Stimulated activated CD8-positive, alpha-beta memory T cell treated with anti-CD3 and anti-CD28 coated beads, Interleukin-2, amount 100 ng/mL, for 48 hours (primary cell): Measurements from ENCODE around the gene CHERP.

ENCODE experiments used
- DNase-seq, 2 donors: peaks; one replicate each; pipeline ENCODE4 v3.0.0-alpha.2; 2020; ENCODE audit warnings: low read depth in 2 of 2

The CHERP gene, protein sequence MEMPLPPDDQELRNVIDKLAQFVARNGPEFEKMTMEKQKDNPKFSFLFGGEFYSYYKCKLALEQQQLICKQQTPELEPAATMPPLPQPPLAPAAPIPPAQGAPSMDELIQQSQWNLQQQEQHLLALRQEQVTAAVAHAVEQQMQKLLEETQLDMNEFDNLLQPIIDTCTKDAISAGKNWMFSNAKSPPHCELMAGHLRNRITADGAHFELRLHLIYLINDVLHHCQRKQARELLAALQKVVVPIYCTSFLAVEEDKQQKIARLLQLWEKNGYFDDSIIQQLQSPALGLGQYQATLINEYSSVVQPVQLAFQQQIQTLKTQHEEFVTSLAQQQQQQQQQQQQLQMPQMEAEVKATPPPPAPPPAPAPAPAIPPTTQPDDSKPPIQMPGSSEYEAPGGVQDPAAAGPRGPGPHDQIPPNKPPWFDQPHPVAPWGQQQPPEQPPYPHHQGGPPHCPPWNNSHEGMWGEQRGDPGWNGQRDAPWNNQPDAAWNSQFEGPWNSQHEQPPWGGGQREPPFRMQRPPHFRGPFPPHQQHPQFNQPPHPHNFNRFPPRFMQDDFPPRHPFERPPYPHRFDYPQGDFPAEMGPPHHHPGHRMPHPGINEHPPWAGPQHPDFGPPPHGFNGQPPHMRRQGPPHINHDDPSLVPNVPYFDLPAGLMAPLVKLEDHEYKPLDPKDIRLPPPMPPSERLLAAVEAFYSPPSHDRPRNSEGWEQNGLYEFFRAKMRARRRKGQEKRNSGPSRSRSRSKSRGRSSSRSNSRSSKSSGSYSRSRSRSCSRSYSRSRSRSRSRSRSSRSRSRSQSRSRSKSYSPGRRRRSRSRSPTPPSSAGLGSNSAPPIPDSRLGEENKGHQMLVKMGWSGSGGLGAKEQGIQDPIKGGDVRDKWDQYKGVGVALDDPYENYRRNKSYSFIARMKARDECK

GRCh38 chr19:16542045-16542909, at the start of gene CHERP:
Gene CHERP, minus strand, starts transcription at chr19:16542437. Its CDS starts 59 bp downstream, at chr19:16542378.
- DNase-seq: peak; percentile 90 to 92

GRCh38 chr19:16590876-16591802, 48.9 kb upstream of the CHERP start:
- no peak for DNase-seq

DNA sequence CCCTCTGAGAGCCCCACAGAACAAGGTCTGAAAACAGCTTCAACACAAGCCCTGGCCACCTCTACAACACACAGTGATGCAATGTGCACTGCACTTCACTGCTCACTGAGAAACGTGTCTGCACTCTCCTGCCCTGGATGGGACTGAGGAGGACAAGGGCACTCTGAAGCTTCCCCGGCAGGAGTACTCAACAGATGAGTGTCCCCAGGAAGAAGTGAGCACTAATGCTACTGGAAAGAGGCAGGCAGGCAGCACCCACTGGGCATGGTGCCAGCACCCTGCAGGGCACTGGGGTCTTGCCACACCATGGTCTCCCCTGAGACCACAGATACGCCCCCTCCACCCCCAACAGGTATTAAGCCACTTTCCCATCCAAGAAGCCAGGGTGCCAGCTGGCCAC, 47.7 kb upstream of the CHERP start:
- DNase-seq: no peak

DNA sequence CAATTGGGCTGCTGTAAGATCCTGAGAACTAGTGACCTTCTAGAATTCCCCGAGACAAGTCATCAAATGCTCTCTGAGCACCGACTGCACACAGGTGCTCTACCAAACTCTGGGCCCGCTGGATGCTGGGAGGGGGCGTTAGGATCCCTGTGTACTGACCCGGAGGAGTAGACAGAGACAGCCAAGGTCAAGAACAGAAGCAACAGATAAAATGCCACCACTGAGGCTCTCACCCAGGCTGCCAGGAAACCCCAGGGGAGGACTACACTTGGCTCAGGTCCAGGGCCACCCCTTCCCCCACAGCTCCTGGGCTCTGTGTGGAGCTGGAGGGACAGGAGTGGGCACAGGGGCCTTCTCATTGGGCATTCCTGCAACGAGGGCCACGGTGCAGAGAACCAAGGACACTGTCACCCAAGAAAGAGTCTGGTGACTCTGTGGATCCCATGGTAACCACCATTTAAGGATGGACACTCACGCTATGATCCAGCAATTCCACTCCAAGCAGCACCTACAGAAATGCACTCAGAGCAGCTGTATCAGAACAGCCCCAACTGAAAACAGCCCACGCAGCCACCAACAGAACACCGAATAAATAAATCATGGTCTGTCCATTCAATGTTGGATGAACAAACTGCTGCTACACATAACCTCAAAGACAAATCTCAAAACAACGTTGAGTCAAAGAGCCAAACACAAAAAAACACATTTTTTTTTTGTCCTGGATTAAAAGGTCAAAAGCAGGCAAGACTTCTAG, 46.8 kb upstream of the CHERP start:
- no peak for DNase-seq

DNA sequence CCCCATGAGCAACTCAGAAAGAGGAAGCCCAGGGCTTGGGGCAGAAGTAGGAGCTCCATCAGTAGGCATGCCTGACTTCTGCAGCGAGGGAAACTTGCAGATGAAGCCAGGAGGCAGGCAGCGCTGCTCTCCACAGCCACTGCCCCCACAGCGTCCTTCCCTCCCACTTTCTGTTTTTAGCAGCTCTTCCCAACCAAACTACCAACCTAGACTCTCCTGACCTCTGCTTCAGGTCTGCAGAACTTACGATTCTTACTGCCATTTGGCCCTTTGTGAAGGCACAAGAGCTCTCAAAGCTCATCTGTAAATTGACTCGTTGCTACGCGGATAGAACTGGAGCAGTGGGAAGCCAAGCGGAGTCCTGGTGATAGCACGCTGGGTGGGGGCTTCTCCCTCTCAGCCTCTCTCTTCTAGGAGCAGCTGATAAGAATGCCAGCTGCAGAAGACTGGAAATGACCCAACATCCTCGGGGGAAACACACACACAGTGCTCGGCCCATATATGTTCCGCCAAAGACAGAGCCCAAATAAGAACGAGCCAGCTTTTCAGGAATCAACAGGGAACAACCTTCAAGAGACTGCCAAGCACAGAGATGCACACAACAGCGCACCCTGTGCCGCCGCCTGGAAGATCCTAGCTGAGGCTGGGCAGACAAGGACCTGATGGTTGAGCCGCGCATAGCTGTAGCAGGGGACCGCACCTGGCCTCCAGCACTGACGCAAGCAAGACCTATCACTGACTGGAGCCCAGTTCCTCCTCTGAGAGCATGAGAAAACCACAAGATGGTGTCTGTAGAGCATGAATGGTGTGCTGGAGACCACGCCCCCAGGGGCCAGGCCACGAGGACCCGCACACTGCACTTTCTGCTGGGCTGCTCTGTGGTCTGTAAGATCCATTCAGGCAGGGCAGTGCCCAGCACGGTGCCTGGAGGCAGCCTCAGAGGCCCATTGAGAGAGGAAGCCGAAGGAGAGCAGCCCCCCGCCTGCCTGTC, 45.9 kb upstream of the CHERP start:
- DNase-seq: peak; percentile 49 to 58

DNA sequence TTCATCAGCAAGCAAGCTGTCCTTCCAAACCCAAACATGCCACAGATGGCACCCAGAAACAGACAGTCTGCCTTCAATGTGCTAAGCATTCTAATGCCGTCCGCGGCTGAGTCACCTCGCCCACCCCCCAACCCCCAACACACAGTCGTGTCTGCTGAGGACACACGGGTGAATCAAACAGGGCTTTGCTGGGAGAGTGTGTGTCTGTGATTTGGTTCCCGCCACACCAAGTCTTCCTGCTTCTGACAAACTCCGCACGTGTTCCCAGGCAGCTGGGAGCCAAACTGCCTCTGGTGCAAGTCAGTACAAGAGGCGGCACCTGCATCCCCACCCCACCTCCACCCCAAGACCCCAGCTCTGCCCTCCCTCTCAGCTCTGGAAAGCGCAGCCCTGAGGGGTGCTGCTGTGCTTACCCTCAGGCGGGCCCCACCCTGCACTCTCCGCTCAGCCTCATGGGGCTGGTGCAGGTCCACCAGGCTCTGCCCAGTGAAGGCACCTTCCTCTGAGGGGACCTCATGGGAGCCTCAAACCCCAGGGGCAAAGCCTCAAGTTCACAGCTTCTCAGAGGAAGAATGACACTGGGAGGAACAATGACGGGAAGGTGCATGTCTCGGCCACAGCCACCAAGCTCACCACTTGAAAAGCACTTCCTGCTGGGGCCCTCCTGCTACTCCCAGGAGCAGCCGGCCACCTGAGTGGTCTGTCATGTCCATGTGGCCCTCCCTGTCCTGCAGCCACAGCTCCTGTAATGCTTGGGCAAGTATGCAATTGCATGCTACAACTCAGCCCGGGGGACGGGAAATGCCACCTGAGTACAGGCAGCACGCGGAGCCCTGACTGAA, 45.0 kb upstream of the CHERP start:
- peak in 1 of 2 donors; percentile 38 for DNase-seq

- no peak for DNase-seq
Observed at GRCh38 chr19:16586477-16586871, 44.2 kb upstream of the CHERP start.

- no peak for DNase-seq
Observed at GRCh38 chr19:16585808-16586476, 43.7 kb upstream of the CHERP start.

DNA sequence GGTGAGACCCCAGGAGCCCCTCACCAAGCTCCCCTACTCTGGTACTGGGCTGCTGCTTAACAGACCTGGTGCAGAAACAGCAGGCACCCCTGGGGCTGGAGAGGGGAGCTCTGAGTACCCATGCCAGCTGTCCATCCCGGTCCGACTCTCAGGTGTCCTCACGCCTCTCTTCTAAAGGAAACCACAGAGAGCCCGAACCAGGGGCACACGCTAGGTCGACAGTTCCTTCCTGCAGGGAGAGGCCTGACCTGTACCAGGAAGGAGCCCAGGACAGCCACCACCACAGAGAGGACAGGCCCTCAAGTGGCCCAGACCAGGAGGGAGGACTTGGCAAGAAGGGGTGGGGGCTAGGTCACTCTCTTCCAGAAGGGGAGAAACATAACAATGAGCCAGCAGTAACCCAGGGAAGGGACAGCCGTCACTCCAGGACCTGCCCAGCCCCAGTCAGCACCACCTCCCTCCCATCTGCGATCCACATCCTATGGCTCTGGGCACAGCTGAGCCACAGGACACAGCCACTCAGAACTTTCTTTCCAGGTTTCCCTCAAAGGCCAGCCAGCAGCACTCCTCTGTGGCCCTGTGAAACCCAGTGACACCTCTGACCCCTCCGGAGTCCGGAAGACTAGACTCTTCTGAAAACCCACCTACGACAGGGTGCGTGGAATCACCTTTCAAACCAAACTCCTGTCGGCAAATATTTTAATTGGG, 43.0 kb upstream of the CHERP start:
- no peak for DNase-seq

GRCh38 chr19:16584248-16585093, 42.2 kb upstream of the CHERP start:
- DNase-seq: peak; percentile 79 to 80

DNA sequence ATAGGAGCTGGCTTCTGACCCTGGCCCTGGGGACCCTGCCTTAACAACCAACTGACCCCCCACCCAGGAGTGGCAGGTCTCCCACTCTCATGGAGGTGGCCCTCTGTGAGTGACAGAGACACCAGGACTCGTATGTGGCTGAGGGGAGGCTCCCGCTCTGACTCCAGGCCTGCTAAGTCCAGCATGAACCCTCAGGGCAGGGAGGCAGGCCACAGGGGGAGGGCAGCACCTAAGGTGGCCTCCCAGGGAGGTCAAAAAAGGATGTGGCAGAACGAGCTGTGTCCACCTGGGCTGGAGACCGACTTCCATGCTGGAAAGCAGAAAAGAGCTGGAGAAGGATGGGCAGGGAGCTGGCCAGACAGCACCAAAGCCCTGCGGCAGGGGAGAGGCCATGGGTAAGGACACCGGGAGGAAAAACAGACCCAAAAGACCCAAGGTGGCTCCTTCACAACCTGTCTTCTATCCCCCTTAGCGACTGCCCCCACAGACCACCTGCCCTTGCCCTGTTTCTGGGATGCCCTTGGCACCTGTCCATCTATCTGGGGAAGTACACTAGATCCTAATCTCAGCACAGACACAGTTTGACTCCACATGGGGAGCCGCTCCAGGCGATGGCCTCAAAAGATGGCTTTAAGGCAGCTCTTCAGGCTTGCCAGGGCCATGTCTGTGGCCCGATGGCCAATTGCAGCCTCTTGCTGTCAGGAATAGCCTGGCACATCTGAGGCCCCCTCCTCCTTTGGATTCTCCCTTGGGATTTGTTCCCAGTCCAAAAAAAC, 40.4 kb upstream of the CHERP start:
- DNase-seq: no peak

DNA sequence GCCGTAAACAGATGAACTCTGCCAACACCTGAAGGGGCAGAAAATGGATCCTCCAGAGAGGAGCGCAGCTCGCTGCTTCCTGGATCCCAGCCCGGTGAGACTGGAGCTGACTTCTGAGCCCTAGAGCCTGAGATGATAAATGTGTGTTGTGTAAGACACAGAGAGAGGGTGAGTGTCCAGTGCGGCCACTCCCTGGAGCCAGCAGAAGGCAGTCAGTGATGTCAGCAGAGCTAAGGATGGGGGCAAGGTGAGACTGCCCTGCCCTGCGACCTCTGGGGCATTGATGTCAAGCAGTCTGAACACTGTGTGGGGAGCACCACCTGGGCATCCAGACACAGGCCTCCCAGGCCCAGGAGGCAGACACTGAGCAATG, 39.7 kb upstream of the CHERP start:
- DNase-seq: no peak

DNA sequence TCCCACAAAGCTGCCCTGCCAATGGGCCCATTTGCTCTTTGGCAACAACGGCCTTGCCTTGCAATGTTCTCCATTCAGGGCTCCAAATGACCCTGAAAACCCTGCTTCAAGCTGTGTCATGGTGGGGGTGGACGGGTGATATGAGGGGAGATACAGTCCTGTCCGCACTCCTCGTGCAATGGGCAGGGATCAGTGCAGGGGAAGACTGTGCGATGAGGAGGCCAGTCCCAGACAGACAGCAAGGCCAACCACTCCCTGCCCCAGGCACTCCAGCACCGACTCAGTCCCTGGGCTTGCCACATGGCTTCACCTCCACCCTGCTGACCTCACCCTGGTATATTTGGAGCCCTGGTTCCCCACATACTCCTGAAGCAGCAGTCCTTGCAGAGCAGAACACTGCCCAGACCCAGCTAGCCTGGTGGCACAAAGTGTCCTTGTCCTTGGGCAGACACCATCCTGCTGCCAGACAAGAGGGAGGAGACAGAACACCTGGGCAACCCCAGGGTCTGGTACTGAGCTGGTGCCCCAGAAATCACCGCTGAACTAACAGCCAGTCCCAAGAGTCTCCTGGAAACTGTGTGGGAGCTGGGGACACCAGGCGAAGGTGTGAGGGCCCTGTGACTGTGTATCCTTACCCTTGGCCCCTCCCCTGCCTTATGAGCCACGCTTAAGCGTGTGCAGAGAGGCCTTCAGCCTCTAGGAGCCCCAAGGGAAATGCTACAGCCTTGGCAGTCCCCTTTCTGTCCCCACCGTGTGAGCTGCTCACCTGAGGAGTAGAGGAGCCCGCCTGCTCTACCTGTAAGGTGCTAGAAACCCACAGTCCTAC, 39.1 kb upstream of the CHERP start:
- DNase-seq: no peak

DNA sequence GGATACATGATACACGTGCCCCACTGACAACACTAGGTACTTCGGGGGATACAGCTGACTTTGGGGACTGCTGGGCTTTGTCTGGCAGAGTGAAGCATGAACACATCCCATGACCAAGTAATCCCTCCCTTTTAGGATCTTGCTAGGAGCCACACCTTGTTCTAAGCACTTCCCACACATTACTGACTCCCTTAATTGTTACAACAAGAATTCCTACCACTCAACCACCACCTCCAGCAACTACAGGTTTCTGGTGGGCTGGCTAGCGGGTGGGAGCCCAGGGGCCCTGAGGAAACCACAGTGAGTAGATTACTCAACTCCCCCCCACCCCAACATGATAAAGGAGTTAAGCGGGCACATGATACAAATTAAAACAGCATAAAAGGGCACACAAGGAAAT, 37.1 kb upstream of the CHERP start:
- no peak for DNase-seq
